Mucosa of rectum (tissue), 2 donors: ENCODE measurements around the gene SNAPC2.

Source experiments
- H3K27ac ChIP-seq, 2 donors: one replicate each; pipeline ENCODE4 v1.7.0; 2013; ENCODE audit warnings: inconsistent platforms in 2 of 2, low read depth in 2 of 2, low read length in 2 of 2
- H3K27me3 ChIP-seq, 2 donors: one replicate each; pipeline ENCODE4 v1.7.0; 2013; ENCODE audit warnings: low read length in 2 of 2; ENCODE audit not compliant: control insufficient read depth in 2 of 2, insufficient read depth in 2 of 2
- H3K36me3 ChIP-seq, 2 donors: one replicate each; pipeline ENCODE4 v1.7.0; 2013; ENCODE audit warnings: low read length in 2 of 2; ENCODE audit not compliant: control insufficient read depth in 2 of 2, insufficient read depth in 2 of 2
- H3K4me1 ChIP-seq, 2 donors: one replicate each; pipeline ENCODE4 v1.7.0; 2013; ENCODE audit warnings: low read length in 2 of 2, mild to moderate bottlenecking in 1 of 2; ENCODE audit not compliant: control insufficient read depth in 2 of 2, insufficient read depth in 2 of 2
- H3K4me3 ChIP-seq, 2 donors: one replicate each; pipeline ENCODE4 v1.7.0; 2013; ENCODE audit warnings: low read length in 2 of 2
- H3K9ac ChIP-seq, 2 donors: one replicate each; pipeline ENCODE4 v1.7.0; 2013; ENCODE audit warnings: low read length in 2 of 2, low read depth in 1 of 2, mild to moderate bottlenecking in 1 of 2
- H3K9me3 ChIP-seq, 2 donors: one replicate each; pipeline ENCODE4 v1.7.0; 2013; ENCODE audit warnings: low read length in 2 of 2; ENCODE audit not compliant: control insufficient read depth in 2 of 2
- donor health status: healthy.
- donor health status: Normal muscosa, but diverticular disease.

SNAPC2 gene

DNA sequence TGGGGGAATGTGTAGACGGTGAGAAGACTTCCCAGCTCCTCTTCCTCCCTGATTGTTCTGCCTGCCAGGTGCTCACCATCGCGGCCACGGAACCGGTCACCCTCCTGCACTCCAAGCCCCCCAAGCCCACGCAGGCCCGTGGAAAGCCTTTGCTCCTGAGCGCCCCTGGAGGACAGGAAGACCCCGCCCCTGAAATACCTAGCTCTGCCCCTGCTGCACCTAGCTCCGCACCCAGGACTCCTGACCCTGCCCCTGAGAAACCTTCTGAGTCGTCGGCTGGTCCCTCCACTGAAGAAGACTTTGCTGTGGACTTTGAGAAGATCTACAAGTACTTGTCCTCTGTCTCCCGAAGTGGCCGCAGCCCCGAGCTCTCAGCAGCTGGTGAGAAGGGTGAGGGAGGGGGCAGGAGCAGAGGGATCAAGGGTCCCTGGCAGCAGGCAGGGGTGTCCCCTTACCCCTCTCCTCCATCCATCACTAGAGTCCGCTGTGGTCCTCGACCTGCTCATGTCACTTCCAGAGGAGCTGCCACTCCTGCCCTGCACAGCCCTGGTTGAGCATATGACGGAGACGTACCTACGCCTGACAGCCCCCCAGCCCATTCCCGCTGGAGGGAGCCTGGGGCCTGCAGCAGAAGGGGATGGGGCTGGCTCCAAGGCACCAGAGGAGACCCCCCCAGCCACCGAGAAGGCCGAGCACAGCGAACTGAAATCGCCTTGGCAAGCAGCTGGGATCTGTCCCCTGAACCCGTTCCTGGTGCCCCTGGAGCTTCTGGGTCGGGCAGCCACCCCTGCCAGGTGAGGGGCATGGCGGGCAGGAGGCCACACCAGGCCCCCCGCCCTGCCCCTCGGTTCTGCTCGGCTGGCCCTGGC is 2.1 kb downstream of the SNAPC2 start:
- H3K4me1 ChIP-seq: peaks cover 31 to 32% of the 10 kb centered on the region in 2 donors
- H3K9ac ChIP-seq: peak overlapping the region; percentile 58 to 83
- H3K27ac ChIP-seq: no peak overlapping the region
- peak overlapping the region in 1 of 2 donors; percentile 86 for H3K4me3 ChIP-seq
- H3K9me3 ChIP-seq: no peaks in the 10 kb centered on the region
- H3K27me3 ChIP-seq: peaks cover 7 to 11% of the 10 kb centered on the region in 2 donors
- H3K36me3 ChIP-seq: peaks cover 0 to 6% of the 10 kb centered on the region in 2 donors

DNA sequence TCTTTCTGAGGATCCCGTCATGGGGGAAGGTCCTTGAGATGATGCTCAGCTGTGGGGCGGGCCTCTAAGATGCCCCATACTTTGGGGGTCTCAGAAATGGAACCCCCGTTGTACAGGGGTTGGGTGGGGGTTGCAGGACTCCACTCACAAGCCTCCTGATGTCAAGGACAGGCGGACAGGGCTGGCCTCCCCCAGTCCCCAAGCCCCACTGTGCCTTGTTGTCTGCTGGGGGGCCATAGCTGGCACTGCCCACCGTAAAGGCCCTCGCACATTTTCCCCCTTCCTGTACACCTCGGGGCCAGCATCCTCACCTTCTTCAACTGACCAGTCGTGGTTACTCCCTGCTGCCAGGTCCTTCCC is 2.7 kb downstream of the SNAPC2 start:
- H3K36me3 ChIP-seq: peaks cover 0 to 6% of the 10 kb centered on the region in 2 donors
- H3K9me3 ChIP-seq: no peaks in the 10 kb centered on the region
- H3K27ac ChIP-seq: peak overlapping the region in 1 of 2 donors; percentile 16
- no peak overlapping the region for H3K4me3 ChIP-seq
- H3K27me3 ChIP-seq: peaks cover 3 to 9% of the 10 kb centered on the region in 2 donors
- H3K9ac ChIP-seq: no peak overlapping the region
- peaks cover 26 to 29% of the 10 kb centered on the region in 2 donors for H3K4me1 ChIP-seq

- Histone ChIP-seq H3K36me3 (peaks cover 0 to 6% of the 10 kb centered on the region in 2 donors), H3K27ac (peak overlapping the region in 1 of 2 donors; percentile 16), H3K27me3 (peaks cover 3 to 6% of the 10 kb centered on the region in 2 donors), H3K9ac (no peak overlapping the region), H3K4me1 (peaks cover 25 to 29% of the 10 kb centered on the region in 2 donors), H3K9me3 (no peaks in the 10 kb centered on the region), H3K4me3 (no peak overlapping the region)
Observed at GRCh38 chr19:7923295-7924191, 3.4 kb downstream of the SNAPC2 start.

GRCh38 chr19:7924241-7924640 is 4.1 kb downstream of the SNAPC2 start:
- no peaks in the 10 kb centered on the region for H3K27me3 ChIP-seq
- no peak overlapping the region for H3K4me3 ChIP-seq
- no peak overlapping the region for H3K9ac ChIP-seq
- no peak overlapping the region for H3K27ac ChIP-seq
- H3K36me3 ChIP-seq: peaks cover 0 to 6% of the 10 kb centered on the region in 2 donors
- H3K9me3 ChIP-seq: no peaks in the 10 kb centered on the region
- H3K4me1 ChIP-seq: peaks cover 20 to 29% of the 10 kb centered on the region in 2 donors

DNA sequence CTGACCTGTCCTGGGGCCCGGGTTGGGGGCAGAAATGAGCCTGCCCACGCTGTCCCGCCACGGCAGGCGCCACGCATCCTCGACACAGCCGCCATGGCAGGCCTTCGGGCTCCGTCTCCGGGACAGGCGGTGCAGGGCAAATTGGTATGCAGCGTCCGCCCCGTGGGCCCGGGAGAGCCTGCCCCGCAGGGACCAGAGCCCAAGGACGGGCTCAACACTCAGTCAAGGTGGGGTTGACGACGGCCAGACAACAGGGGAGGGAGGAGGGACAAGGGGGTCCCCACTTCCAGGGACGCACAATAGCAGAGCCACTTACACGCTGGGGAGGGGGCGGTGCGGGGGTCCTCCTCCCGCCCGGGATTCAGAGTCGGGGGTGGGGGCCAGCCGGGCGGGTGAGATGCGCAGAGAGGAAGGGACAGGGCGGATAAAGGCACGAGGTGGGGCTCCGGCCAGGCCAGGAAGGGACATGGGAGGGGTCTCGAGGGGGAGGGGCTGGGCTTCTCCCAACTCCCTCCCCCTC is 4.6 kb downstream of the SNAPC2 start:
- Histone ChIP-seq H3K9me3 (no peaks in the 10 kb centered on the region), H3K4me3 (no peak overlapping the region), H3K36me3 (peaks cover 0 to 6% of the 10 kb centered on the region in 2 donors), H3K27me3 (no peaks in the 10 kb centered on the region), H3K4me1 (peaks cover 17 to 27% of the 10 kb centered on the region in 2 donors), H3K9ac (no peak overlapping the region), H3K27ac (no peak overlapping the region)

- peak overlapping the region; percentile 23 to 37 for H3K4me3 ChIP-seq
- peaks cover 14 to 23% of the 10 kb centered on the region in 2 donors for H3K4me1 ChIP-seq
- H3K36me3 ChIP-seq: peaks cover 0 to 6% of the 10 kb centered on the region in 2 donors
- no peaks in the 10 kb centered on the region for H3K9me3 ChIP-seq
- no peaks in the 10 kb centered on the region for H3K27me3 ChIP-seq
- H3K9ac ChIP-seq: no peak overlapping the region
- H3K27ac ChIP-seq: no peak overlapping the region
Observed at GRCh38 chr19:7925171-7925851, 5.2 kb downstream of the SNAPC2 start.

GRCh38 chr19:7926021-7926726 is 6.0 kb downstream of the SNAPC2 start, which contains the start of gene CTXN1:
Gene CTXN1 (minus strand): TSS chr19:7926135. CDS start chr19:7925538, 597 bp downstream.
- no peak within 1 kb of the TSS for H3K27ac ChIP-seq
- no peaks in the 10 kb centered on the region for H3K9me3 ChIP-seq
- H3K27me3 ChIP-seq: no peaks in the 10 kb centered on the region
- peaks cover 5 to 12% of the 10 kb centered on the region in 2 donors for H3K36me3 ChIP-seq
- peak within 1 kb of the TSS in 1 of 2 donors; percentile 43 for H3K9ac ChIP-seq
- peaks cover 13 to 19% of the 10 kb centered on the region in 2 donors for H3K4me1 ChIP-seq
- H3K4me3 ChIP-seq: peak within 1 kb of the TSS; percentile 46 to 52

DNA sequence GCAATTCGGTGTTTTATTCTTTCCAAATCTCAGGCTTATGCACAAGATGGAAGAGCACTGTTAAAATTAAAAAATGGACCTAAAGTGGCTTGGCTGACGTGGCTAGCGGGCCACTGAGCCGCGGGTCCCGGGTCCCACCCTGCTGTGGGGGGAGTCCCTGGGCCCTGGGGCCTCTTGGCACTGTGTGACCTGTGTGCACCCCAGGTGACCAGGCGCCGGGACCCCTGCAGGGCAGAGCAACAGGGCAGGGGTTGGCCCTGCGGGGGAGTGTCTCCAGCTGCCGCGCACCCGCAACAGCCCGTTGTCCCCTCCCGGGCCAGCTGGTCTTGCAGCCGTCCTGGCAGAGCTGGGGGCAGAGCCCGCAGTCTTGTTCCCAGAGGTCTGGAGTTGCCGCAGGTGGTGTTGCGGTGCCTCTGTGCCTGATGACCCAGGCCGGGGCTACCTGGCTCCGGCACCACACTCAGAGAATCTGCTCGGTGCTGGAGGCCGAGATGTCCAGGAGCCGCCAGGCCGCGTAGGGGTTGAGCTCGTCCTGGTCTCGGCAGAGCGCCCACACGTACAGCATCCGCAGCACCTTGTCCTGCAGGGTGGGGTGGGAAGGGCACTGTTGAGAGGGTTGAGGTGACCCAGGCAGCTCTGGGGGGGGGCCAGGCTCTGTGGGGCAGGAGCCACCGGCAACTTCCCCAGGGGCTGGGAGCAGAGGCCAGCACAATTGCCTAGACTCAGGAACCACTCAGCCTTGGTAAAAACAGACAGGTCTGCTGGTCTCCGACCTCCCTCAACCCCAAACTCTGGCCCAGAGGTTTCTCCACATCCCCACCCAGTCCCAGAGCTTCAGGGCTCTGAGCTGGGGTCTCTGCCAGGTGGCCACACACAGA is 6.8 kb downstream of the SNAPC2 start:
- no peak overlapping the region for H3K9ac ChIP-seq
- no peak overlapping the region for H3K27ac ChIP-seq
- H3K4me3 ChIP-seq: peak overlapping the region in 1 of 2 donors; percentile 46
- peaks cover 9 to 17% of the 10 kb centered on the region in 2 donors for H3K36me3 ChIP-seq
- H3K27me3 ChIP-seq: no peaks in the 10 kb centered on the region
- H3K9me3 ChIP-seq: no peaks in the 10 kb centered on the region
- peaks cover 5 to 11% of the 10 kb centered on the region in 2 donors for H3K4me1 ChIP-seq
